Fibroblast of lung (primary cell): ENCODE data around the gene CYTH1. TPM values are rescaled to one million over a fixed set of nuclear protein-coding genes. Genes with fewer than 3 reads are reported as not detected.

Source experiments
- DNase-seq, 2 donors: peaks; one replicate each; pipeline versions ENCODE4 v3.0.0 to v3.0.0-alpha.2; 2010; ENCODE audit warnings: low read depth in 2 of 2
- H2AFZ ChIP-seq: 2 replicates; pipeline ENCODE4 v1.5.1; 2012; ENCODE audit warnings: low read length, control low read depth, inconsistent platforms
- H3K27ac ChIP-seq: 2 replicates; pipeline ENCODE4 v1.5.1; 2011; ENCODE audit warnings: low read length, control low read depth; ENCODE audit not compliant: insufficient read depth
- H3K27me3 ChIP-seq: 2 replicates; pipeline ENCODE4 v1.5.1; 2011; ENCODE audit warnings: mild to moderate bottlenecking, low read length; ENCODE audit not compliant: control insufficient read depth, insufficient read depth
- H3K36me3 ChIP-seq: 2 replicates; pipeline ENCODE4 v1.5.1; 2011; ENCODE audit warnings: low read length; ENCODE audit not compliant: control insufficient read depth, insufficient read depth
- H3K4me1 ChIP-seq: 2 replicates; pipeline ENCODE4 v1.5.1; 2011; ENCODE audit warnings: low read length; ENCODE audit not compliant: control insufficient read depth, insufficient read depth; ENCODE audit errors: extremely low read depth
- H3K4me2 ChIP-seq: 2 replicates; pipeline ENCODE4 v1.5.1; 2011; ENCODE audit warnings: low read length, control low read depth; ENCODE audit not compliant: insufficient read depth; ENCODE audit errors: extremely low read depth
- H3K4me3 ChIP-seq, 4 experiments: fragments of 200-600 bp in 1 of 4; sonication (generic) in 1 of 4; replicated peaks in 1 of 4; 2 replicates each; pipeline ENCODE4 v1.5.1; 2011 to 2016; ENCODE audit warnings: low read length in 4 of 4, low read depth in 3 of 4, mild to moderate bottlenecking in 3 of 4, control low read depth in 2 of 4, inconsistent platforms in 1 of 4, mixed read lengths in 1 of 4; ENCODE audit not compliant: insufficient read depth in 1 of 4; ENCODE audit errors: control extremely low read depth in 1 of 4
- H3K79me2 ChIP-seq: 2 replicates; pipeline ENCODE4 v1.5.1; 2012; ENCODE audit warnings: mild to moderate bottlenecking, low read length, inconsistent platforms; ENCODE audit not compliant: control insufficient read depth, insufficient read depth
- H3K9ac ChIP-seq: 2 replicates; pipeline ENCODE4 v1.5.1; 2011; ENCODE audit warnings: mild to moderate bottlenecking, low read length, control low read depth; ENCODE audit not compliant: insufficient read depth
- H3K9me3 ChIP-seq: 2 replicates; pipeline ENCODE4 v1.5.1; 2012; ENCODE audit warnings: low read depth, low read length; ENCODE audit not compliant: control insufficient read depth, insufficient read depth
- H4K20me1 ChIP-seq: 2 replicates; pipeline ENCODE4 v1.5.1; 2011; ENCODE audit warnings: low read length; ENCODE audit not compliant: control insufficient read depth, insufficient read depth; ENCODE audit errors: extremely low read depth
- CTCF ChIP-seq, 2 donors: IDR thresholded peaks in 1 of 2; conservative IDR thresholded peaks in 1 of 2; 1 replicate in 1 of 2; 2 replicates in 1 of 2; pipeline ENCODE4 v1.5.1; 2011 to 2012; ENCODE audit warnings: low read length in 2 of 2, control low read depth in 1 of 2, inconsistent platforms in 1 of 2, low read depth in 1 of 2, mild to moderate bottlenecking in 1 of 2
- EZH2 ChIP-seq: IDR thresholded peaks from 2 replicates; pipeline ENCODE4 v1.5.1; 2012; ENCODE audit warnings: low read length, control low read depth, mild to moderate bottlenecking; ENCODE audit errors: missing control alignments
- polyA plus RNA-seq, 2 donors: library from polyadenylated mRNA; depleted of rRNA in 1 of 2; stranded (reverse) in 1 of 2; unstranded in 1 of 2; fragments of >200 nt; gene quantifications; 2 replicates each; pipeline ENCODE4 v1.2.1, GENCODE V29; 2011 to 2012; ENCODE audit warnings: missing spikeins in 1 of 2
- total RNA-seq: library from RNA; depleted of rRNA; stranded (reverse); fragments of >200 nt; gene quantifications from 2 replicates; pipeline ENCODE4 v1.2.1, GENCODE V29; 2014

The CYTH1 gene
- total and polyA plus RNA-seq, 2 donors (not counting 1 experiment from before 2014, with no cell fraction given) = 8.9 to 9.9 TPM

- TF ChIP-seq EZH2 (no peak), CTCF (conservative IDR thresholded peaks at IDR 0.05 in 1 of 2, IDR thresholded peaks at IDR 0.05 in 1 of 2; ENCODE audit: low read depth in 1 of 2, low read length in 2 of 2) (no peak)
Observed at GRCh38 chr17:78641243-78641642, 140.8 kb downstream of the CYTH1 start.

GRCh38 chr17:78640700-78641099, 141.4 kb downstream of the CYTH1 start:
- TF ChIP-seq CTCF (conservative IDR thresholded peaks at IDR 0.05 in 1 of 2, IDR thresholded peaks at IDR 0.05 in 1 of 2; ENCODE audit: low read depth in 1 of 2, low read length in 2 of 2) = no peak
- TF ChIP-seq EZH2 = no peak
- Histone ChIP-seq H2AFZ (no peak overlapping the region), H3K27ac (no peak overlapping the region), H3K9ac (no peak overlapping the region), H4K20me1 (no peaks in the 10 kb centered on the region), H3K36me3 (no peaks in the 10 kb centered on the region), H3K4me2 (no peak overlapping the region), H3K79me2 (no peaks in the 10 kb centered on the region), H3K27me3 (peaks cover 4% of the 10 kb centered on the region), H3K9me3 (no peaks in the 10 kb centered on the region), H3K4me1 (no peaks in the 10 kb centered on the region), H3K4me3 (no peak overlapping the region)
- no peak for DNase-seq

More at GRCh38 chr17:78641243-78641642, 140.8 kb downstream of the CYTH1 start:
- no peak for DNase-seq
- Histone ChIP-seq H3K9ac (no peak overlapping the region), H4K20me1 (no peaks in the 10 kb centered on the region), H3K36me3 (no peaks in the 10 kb centered on the region), H3K79me2 (no peaks in the 10 kb centered on the region), H3K27ac (no peak overlapping the region), H3K4me2 (no peak overlapping the region), H3K27me3 (peaks cover 4% of the 10 kb centered on the region), H2AFZ (no peak overlapping the region), H3K4me1 (no peaks in the 10 kb centered on the region), H3K9me3 (no peaks in the 10 kb centered on the region), H3K4me3 (no peak overlapping the region)

- H3K4me3 ChIP-seq = no peak overlapping the region
- no peak overlapping the region for H3K4me2 ChIP-seq
- no peaks in the 10 kb centered on the region for H3K9me3 ChIP-seq
- no peaks in the 10 kb centered on the region for H3K36me3 ChIP-seq
- no peak for DNase-seq
- H3K79me2 ChIP-seq = no peaks in the 10 kb centered on the region
- H2AFZ ChIP-seq = no peak overlapping the region
- H3K4me1 ChIP-seq = no peaks in the 10 kb centered on the region
- H3K27me3 ChIP-seq = peaks cover 4% of the 10 kb centered on the region
- H3K9ac ChIP-seq = no peak overlapping the region
- TF ChIP-seq CTCF (conservative IDR thresholded peaks at IDR 0.05 in 1 of 2, IDR thresholded peaks at IDR 0.05 in 1 of 2; ENCODE audit: low read depth in 1 of 2, low read length in 2 of 2) (no peak), EZH2 (no peak)
- H4K20me1 ChIP-seq = no peaks in the 10 kb centered on the region
- H3K27ac ChIP-seq = no peak overlapping the region
Observed at GRCh38 chr17:78637643-78638420, 144.2 kb downstream of the CYTH1 start.
